Thyroid gland (tissue), 4 donors: ENCODE results near the gene PAAF1. TPM values are rescaled to one million over a fixed set of nuclear protein-coding genes. Genes with fewer than 3 reads are reported as not detected.
A peak's percentile ranks its signal among the peaks of the same experiment; 100 is the strongest.

ENCODE experiments used
- DNase-seq, 2 donors: peaks; one replicate each; pipeline ENCODE4 v3.0.0-alpha.2; 2019
- H3K27ac ChIP-seq, 3 donors: fragments of 200-600 bp; sonication (generic); 1 replicate in 2 of 3; 2 replicates in 1 of 3; pipeline ENCODE4 v1.5.1; 2016 to 2019; ENCODE audit warnings: mild to moderate bottlenecking in 1 of 3, moderate library complexity in 1 of 3
- H3K27me3 ChIP-seq: fragments of 200-600 bp; sonication (generic); one replicate; pipeline ENCODE4 v1.5.1; 2019
- H3K36me3 ChIP-seq, 2 donors: fragments of 200-600 bp; sonication (generic); one replicate each; pipeline ENCODE4 v1.5.1; 2016 to 2019
- H3K4me1 ChIP-seq, 2 donors: fragments of 200-600 bp; sonication (generic); one replicate each; pipeline ENCODE4 v1.5.1; 2017 to 2019
- H3K4me3 ChIP-seq, 3 donors: fragments of 200-600 bp; sonication (generic); replicated peaks in 1 of 3; 1 replicate in 2 of 3; 2 replicates in 1 of 3; pipeline ENCODE4 v1.5.1; 2016; ENCODE audit warnings: mild to moderate bottlenecking in 1 of 3
- H3K9me3 ChIP-seq: fragments of 200-600 bp; sonication (generic); one replicate; pipeline ENCODE4 v1.5.1; 2017
- POLR2A ChIP-seq, 2 donors: fragments of 450-650 bp; IDR thresholded peaks; one replicate each; pipeline ENCODE4 v1.6.1; 2017; ENCODE audit warnings: antibody characterized with exemption in 2 of 2, mild to moderate bottlenecking in 2 of 2, moderate library complexity in 1 of 2
- WGBS, 2 donors: methylation state at CpG; one replicate each; pipeline ENCODE4 v1.1.5; 2017; 5-methylcytosine and 5-hydroxymethylcytosine counted together
- intact Hi-C: fragments of 100-400 bp; cut with DNase I; formaldehyde crosslinking; loops from one replicate; pipeline ENCODE4 v1.15.1; 2023
- total RNA-seq, 4 donors: library from RNA; depleted of rRNA; stranded (reverse); fragments of >200 nt; gene quantifications; one replicate each; pipeline ENCODE4 v1.2.3, GENCODE V29; 2016
- TF ChIP-seq, protein P1 (sequence below), 6 experiments: fragments of 200-600 bp in 3 of 6; fragments of 450-650 bp in 3 of 6; sonication (generic) in 3 of 6; IDR thresholded peaks; one replicate each; pipeline ENCODE4 v1.5.1; 2016 to 2019; ENCODE audit warnings: antibody characterized with exemption in 6 of 6, mild to moderate bottlenecking in 2 of 6, inconsistent platforms in 1 of 6, moderate library complexity in 1 of 6

Gene PAAF1
- total RNA-seq, 4 donors from 2014 or later, result 10.0 to 23.3 (median 15.9) TPM

DNA sequence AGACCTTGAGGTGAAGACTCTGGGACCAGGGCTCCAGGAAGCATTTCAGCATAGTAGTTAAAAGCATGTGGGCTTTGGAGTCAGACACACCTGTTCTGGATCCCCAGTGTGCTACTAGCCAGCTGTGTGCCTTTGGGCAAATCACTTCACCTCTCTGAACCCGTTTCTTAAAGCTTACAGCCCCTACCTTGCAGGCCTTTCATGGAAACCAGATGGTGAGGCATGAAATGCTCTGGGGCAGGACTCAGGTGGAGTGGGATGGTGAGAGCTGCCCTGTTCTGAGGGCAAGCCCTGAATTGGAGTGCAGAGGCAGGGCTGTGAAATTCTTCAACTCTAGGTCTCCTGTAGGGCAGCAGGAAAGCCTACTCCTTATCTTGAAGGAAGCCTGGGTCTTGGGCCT is 95.4 kb downstream of the PAAF1 start:
- Histone ChIP-seq H3K9me3 (no peaks in the 10 kb centered on the region), H3K4me3 (no peak overlapping the region), H3K27ac (no peak overlapping the region), H3K27me3 (no peaks in the 10 kb centered on the region), H3K36me3 (peaks cover 19 to 28% of the 10 kb centered on the region in 2 donors), H3K4me1 (peaks cover 0 to 22% of the 10 kb centered on the region in 2 donors)
- 89 to 100% methylated on average over 1 of the region's 1 CpG for WGBS, 2 donors
- DNase-seq, result no peak
- no peak for TF ChIP-seq POLR2A (IDR thresholded peaks at IDR 0.05)
- TF ChIP-seq, protein P1, sequence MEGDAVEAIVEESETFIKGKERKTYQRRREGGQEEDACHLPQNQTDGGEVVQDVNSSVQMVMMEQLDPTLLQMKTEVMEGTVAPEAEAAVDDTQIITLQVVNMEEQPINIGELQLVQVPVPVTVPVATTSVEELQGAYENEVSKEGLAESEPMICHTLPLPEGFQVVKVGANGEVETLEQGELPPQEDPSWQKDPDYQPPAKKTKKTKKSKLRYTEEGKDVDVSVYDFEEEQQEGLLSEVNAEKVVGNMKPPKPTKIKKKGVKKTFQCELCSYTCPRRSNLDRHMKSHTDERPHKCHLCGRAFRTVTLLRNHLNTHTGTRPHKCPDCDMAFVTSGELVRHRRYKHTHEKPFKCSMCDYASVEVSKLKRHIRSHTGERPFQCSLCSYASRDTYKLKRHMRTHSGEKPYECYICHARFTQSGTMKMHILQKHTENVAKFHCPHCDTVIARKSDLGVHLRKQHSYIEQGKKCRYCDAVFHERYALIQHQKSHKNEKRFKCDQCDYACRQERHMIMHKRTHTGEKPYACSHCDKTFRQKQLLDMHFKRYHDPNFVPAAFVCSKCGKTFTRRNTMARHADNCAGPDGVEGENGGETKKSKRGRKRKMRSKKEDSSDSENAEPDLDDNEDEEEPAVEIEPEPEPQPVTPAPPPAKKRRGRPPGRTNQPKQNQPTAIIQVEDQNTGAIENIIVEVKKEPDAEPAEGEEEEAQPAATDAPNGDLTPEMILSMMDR (IDR thresholded peaks at IDR 0.05), result no peak
- intact Hi-C loops, result no loop called here

DNA sequence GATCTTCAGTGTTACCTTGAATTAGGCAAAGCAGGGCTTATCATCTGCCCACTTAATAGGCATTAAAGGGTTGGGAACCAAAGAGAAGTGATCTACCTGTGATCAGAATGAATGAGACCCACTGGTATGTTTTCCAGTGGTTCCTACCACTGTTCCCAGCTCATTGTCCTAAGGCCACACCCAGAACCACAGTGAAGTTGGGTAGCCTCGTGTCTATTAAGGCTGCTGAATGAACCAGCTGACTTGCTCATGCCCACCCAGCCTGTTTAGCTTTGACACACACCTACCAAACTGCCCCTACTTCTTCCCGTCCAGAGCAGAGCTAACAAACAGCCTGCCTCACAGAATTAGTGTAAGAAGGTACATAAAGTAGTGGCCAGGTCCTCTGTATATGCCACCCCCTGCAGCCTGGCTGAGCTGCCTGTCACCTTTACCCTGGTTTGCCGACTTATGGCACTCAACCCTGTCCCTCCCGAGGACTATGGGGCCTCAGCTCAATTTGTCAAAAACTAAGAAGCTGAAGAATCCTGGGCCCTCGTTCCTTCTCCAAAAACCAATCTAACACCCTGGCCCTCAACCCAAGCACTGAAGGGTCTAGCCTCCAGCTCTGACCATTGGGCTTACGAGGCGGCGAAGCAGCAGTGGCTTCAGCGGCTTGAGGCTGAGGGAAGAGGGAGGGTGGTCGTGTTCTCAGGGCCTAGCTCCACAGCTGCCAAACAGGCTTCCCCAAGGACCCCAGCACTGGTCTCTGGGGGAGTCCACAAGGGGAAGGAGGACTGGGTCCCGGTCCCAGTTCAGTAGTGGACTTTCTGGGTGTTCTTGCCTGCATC is 96.0 kb downstream of the PAAF1 start:
- no peaks in the 10 kb centered on the region for H3K9me3 ChIP-seq
- no peaks in the 10 kb centered on the region for H3K27me3 ChIP-seq
- H3K36me3 ChIP-seq, result peaks cover 25 to 35% of the 10 kb centered on the region in 2 donors
- WGBS, 2 donors, result 74 to 83% methylated on average over 10 to 11 of the region's 11 CpGs
- peaks cover 0 to 22% of the 10 kb centered on the region in 2 donors for H3K4me1 ChIP-seq
- H3K27ac ChIP-seq, result peak overlapping the region in 2 of 3 donors; percentile 24 to 28
- H3K4me3 ChIP-seq, result no peak overlapping the region
- intact Hi-C loops, result no loop called here
- peak in 1 of 2 donors; percentile 9 for TF ChIP-seq POLR2A (IDR thresholded peaks at IDR 0.05)
- TF ChIP-seq, protein P1 (IDR thresholded peaks at IDR 0.05), result no peak
- peak in 1 of 2 donors; percentile 31 for DNase-seq

DNA sequence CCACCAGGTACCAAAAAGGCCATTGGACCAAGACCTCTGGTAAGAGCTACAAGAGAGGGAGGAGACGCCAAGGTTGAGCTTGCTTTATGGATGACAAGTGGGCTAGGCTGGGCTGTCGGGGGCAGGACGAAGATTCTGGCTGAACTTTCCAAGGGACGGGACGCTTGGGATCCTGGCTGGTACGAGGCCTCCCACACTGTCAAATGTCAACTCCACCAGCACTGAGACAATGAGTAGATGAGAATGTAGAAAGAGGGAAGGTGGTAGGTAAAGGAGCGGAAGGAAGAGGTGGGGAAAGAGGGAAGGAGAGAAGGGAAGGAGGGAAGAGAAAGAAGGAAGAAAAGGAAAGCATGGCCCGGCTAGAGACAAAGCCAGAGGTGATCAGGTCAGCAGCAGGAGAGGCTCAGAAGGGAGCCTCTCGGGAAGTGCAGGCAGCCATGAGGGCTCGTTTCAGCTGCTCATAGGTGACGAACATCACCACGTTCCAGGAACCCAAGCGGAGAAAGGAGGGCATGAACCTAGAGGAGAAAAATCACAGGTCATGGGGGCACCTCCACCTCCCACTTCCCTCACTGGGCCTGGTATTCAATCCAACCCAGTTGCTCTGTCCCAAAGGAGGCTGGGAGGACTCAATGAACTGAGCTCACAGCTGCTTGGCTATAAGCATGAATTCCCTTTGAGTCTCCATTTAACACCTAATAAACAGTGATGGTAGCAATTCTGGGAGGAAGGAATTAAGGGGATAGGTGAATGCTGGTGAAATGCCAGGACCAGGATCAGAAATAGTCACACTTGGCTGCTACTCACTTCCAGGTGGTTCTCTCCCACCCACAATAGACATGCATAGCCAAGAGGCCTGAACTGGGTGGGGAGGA is 98.0 kb downstream of the PAAF1 start:
- DNase-seq, result no peak
- Histone ChIP-seq H3K4me1 (peaks cover 0 to 31% of the 10 kb centered on the region in 2 donors), H3K27me3 (no peaks in the 10 kb centered on the region), H3K27ac (no peak overlapping the region), H3K9me3 (no peaks in the 10 kb centered on the region), H3K36me3 (peaks cover 30 to 43% of the 10 kb centered on the region in 2 donors), H3K4me3 (no peak overlapping the region)
- intact Hi-C loops, result no loop called here
- 87 to 90% methylated on average over 13 of the region's 13 CpGs for WGBS, 2 donors
- TF ChIP-seq POLR2A (IDR thresholded peaks at IDR 0.05), result no peak
- TF ChIP-seq, protein P1 (IDR thresholded peaks at IDR 0.05), result no peak

DNA sequence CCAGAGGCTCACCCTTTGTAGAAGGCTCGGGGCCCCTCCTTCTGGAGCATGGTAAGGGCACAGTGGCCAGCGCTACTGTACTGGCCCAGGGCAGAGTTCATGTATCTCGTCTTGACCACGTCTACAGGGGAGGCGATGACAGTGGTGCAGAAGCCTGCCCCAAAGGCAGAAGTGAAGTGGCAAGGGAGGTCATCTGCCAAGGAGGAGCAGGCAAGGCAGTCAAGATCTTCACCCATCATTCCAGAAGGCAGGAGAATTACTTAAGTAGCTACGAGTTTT is 98.6 kb downstream of the PAAF1 start:
- H3K27ac ChIP-seq, result no peak overlapping the region
- H3K27me3 ChIP-seq, result no peaks in the 10 kb centered on the region
- no peak overlapping the region for H3K4me3 ChIP-seq
- H3K9me3 ChIP-seq, result no peaks in the 10 kb centered on the region
- intact Hi-C loops, result no loop called here
- H3K4me1 ChIP-seq, result peaks cover 4 to 37% of the 10 kb centered on the region in 2 donors
- WGBS, 2 donors, result 90 to 92% methylated on average over 6 of the region's 6 CpGs
- DNase-seq, result no peak
- H3K36me3 ChIP-seq, result peaks cover 30 to 43% of the 10 kb centered on the region in 2 donors
- TF ChIP-seq POLR2A (IDR thresholded peaks at IDR 0.05), result no peak
- TF ChIP-seq, protein P1 (IDR thresholded peaks at IDR 0.05), result no peak
